HG03354 (cell line): ENCODE results near the gene LAMA3.

Experiments used
- ATAC-seq: cut with Tn5 transposase; IDR thresholded peaks from one replicate; pipeline ENCODE4 v1.9.1; 2021; ENCODE audit warnings: mild to moderate bottlenecking; ENCODE audit not compliant: unreplicated experiment, poor library complexity, severe bottlenecking

Gene LAMA3

GRCh38 chr18:23921716-23922285, 232.5 kb downstream of the LAMA3 start:
- ATAC-seq, result no peak

- no peak for ATAC-seq
Observed at GRCh38 chr18:23922939-23923338, 233.7 kb downstream of the LAMA3 start.

- no peak for ATAC-seq
Observed at GRCh38 chr18:23924813-23925212, 235.6 kb downstream of the LAMA3 start.

GRCh38 chr18:23926571-23926970, 237.3 kb downstream of the LAMA3 start:
- ATAC-seq, result no peak

GRCh38 chr18:23927821-23928746, 238.8 kb downstream of the LAMA3 start:
- no peak for ATAC-seq

- no peak for ATAC-seq
Observed at GRCh38 chr18:23929362-23929930, 240.2 kb downstream of the LAMA3 start.

GRCh38 chr18:23930002-23930401, 240.7 kb downstream of the LAMA3 start:
- ATAC-seq, result no peak

GRCh38 chr18:23932385-23933067, 243.3 kb downstream of the LAMA3 start:
- ATAC-seq, result no peak

- no peak for ATAC-seq
Observed at GRCh38 chr18:23933407-23933806, 244.2 kb downstream of the LAMA3 start.

GRCh38 chr18:23934252-23934651, 245.0 kb downstream of the LAMA3 start:
- no peak for ATAC-seq

- no peak for ATAC-seq
Observed at GRCh38 chr18:23934863-23935262, 245.6 kb downstream of the LAMA3 start.

GRCh38 chr18:23935804-23936203, 246.6 kb downstream of the LAMA3 start:
- no peak for ATAC-seq

- ATAC-seq, result no peak
Observed at GRCh38 chr18:23936381-23936958, 247.2 kb downstream of the LAMA3 start.

GRCh38 chr18:23938043-23938756, 248.9 kb downstream of the LAMA3 start:
- peak; percentile 57 for ATAC-seq

GRCh38 chr18:23938901-23939341, 249.7 kb downstream of the LAMA3 start:
- ATAC-seq, result no peak

GRCh38 chr18:23939366-23939765, 250.1 kb downstream of the LAMA3 start:
- ATAC-seq, result no peak

GRCh38 chr18:23939896-23940295, 250.6 kb downstream of the LAMA3 start:
- no peak for ATAC-seq

- no peak for ATAC-seq
Observed at GRCh38 chr18:23941791-23942190, 252.5 kb downstream of the LAMA3 start.

GRCh38 chr18:23943104-23943503, 253.9 kb downstream of the LAMA3 start:
- peak; percentile 76 for ATAC-seq
